ENCODE results near the gene UCHL5. TPM values are rescaled to one million over a fixed set of nuclear protein-coding genes. Genes with fewer than 3 reads are reported as not detected.

UCHL5 gene
- polyA plus RNA-seq, 1 donor from 2014 or later, result 28.8 TPM

GRCh38 chr1:193042766-193043691, 16.1 kb downstream of the UCHL5 start:
- Histone ChIP-seq H3K9me2 (ENCODE audit: insufficient read depth, low read length) (no peaks in the 10 kb centered on the region), H3K27ac (ENCODE audit: low read length) (no peak overlapping the region), H3K9me3 (ENCODE audit: low read length) (no peaks in the 10 kb centered on the region), H3K4me2 (ENCODE audit: low read length) (no peak overlapping the region), H3F3A (ENCODE audit: insufficient read depth, low read length, poor library complexity, severe bottlenecking) (no peaks in the 10 kb centered on the region), H3K9ac (ENCODE audit: low read length) (no peak overlapping the region), H2AFZ (ENCODE audit: low read depth, low read length) (no peak overlapping the region), H3K79me2 (replicated peaks; ENCODE audit: insufficient read depth, low read length) (no peaks in the 10 kb centered on the region), H4K20me1 (ENCODE audit: insufficient read depth) (no peaks in the 10 kb centered on the region), H3K27me3 (ENCODE audit: insufficient read depth, low read depth, low read length) (no peaks in the 10 kb centered on the region), H3K4me3 (ENCODE audit: low read length) (no peak overlapping the region), H3K36me3 (ENCODE audit: insufficient read depth, low read length) (no peaks in the 10 kb centered on the region)
- no peak for TF ChIP-seq REST (IDR thresholded peaks at IDR 0.05; ENCODE audit: borderline replicate concordance)
- no peak for TF ChIP-seq RAD21 (conservative IDR thresholded peaks at IDR 0.05)
- TF ChIP-seq TAF1 (IDR thresholded peaks at IDR 0.05; ENCODE audit: low read depth), result no peak
- TF ChIP-seq EP300 (conservative IDR thresholded peaks at IDR 0.05; ENCODE audit: poor library complexity, severe bottlenecking), result no peak
- TF ChIP-seq MXI1 (conservative IDR thresholded peaks at IDR 0.05; ENCODE audit: poor library complexity, severe bottlenecking), result no peak
- no peak for TF ChIP-seq EZH2 (IDR thresholded peaks at IDR 0.05; ENCODE audit: borderline replicate concordance, insufficient read depth, low read length, poor library complexity, severe bottlenecking)
- no peak for TF ChIP-seq CTCF (IDR thresholded peaks at IDR 0.05; ENCODE audit: poor library complexity, severe bottlenecking)
- TF ChIP-seq POLR2AphosphoS5 (IDR thresholded peaks at IDR 0.05), result no peak
- TF ChIP-seq SMC3 (conservative IDR thresholded peaks at IDR 0.05; ENCODE audit: poor library complexity), result no peak

- Histone ChIP-seq H3K27ac (ENCODE audit: low read length) (no peak overlapping the region), H3K4me3 (ENCODE audit: low read length) (no peak overlapping the region), H3K9ac (ENCODE audit: low read length) (no peak overlapping the region), H3K9me2 (ENCODE audit: insufficient read depth, low read length) (no peaks in the 10 kb centered on the region), H3K36me3 (ENCODE audit: insufficient read depth, low read length) (no peaks in the 10 kb centered on the region), H3K79me2 (replicated peaks; ENCODE audit: insufficient read depth, low read length) (peaks cover 9% of the 10 kb centered on the region), H4K20me1 (ENCODE audit: insufficient read depth) (no peaks in the 10 kb centered on the region), H3K27me3 (ENCODE audit: insufficient read depth, low read depth, low read length) (no peaks in the 10 kb centered on the region), H3K9me3 (ENCODE audit: low read length) (peaks cover 3% of the 10 kb centered on the region), H2AFZ (ENCODE audit: low read depth, low read length) (no peak overlapping the region), H3F3A (ENCODE audit: insufficient read depth, low read length, poor library complexity, severe bottlenecking) (no peaks in the 10 kb centered on the region), H3K4me2 (ENCODE audit: low read length) (no peak overlapping the region)
- TF ChIP-seq RAD21 (conservative IDR thresholded peaks at IDR 0.05) (no peak), TAF1 (IDR thresholded peaks at IDR 0.05; ENCODE audit: low read depth) (no peak), MXI1 (conservative IDR thresholded peaks at IDR 0.05; ENCODE audit: poor library complexity, severe bottlenecking) (no peak), EZH2 (IDR thresholded peaks at IDR 0.05; ENCODE audit: borderline replicate concordance, insufficient read depth, low read length, poor library complexity, severe bottlenecking) (no peak), SMC3 (conservative IDR thresholded peaks at IDR 0.05; ENCODE audit: poor library complexity) (no peak), REST (IDR thresholded peaks at IDR 0.05; ENCODE audit: borderline replicate concordance) (no peak), EP300 (conservative IDR thresholded peaks at IDR 0.05; ENCODE audit: poor library complexity, severe bottlenecking) (no peak), POLR2AphosphoS5 (IDR thresholded peaks at IDR 0.05) (no peak), CTCF (IDR thresholded peaks at IDR 0.05; ENCODE audit: poor library complexity, severe bottlenecking) (no peak)
Observed at GRCh38 chr1:193040011-193040410, 19.1 kb downstream of the UCHL5 start.
